CD4-positive, alpha-beta T cell treated with Interleukin-17A for 1 hour (primary cell): ENCODE results near the gene GPALPP1.

Experiments used
- DNase-seq: peaks from one replicate; pipeline ENCODE4 v3.0.0-alpha.2; 2020

Gene GPALPP1

GRCh38 chr13:45064889-45065288, 75.6 kb downstream of the GPALPP1 start:
- no peak for DNase-seq

- no peak for DNase-seq
Observed at GRCh38 chr13:45068036-45069001, 79.0 kb downstream of the GPALPP1 start.

DNA sequence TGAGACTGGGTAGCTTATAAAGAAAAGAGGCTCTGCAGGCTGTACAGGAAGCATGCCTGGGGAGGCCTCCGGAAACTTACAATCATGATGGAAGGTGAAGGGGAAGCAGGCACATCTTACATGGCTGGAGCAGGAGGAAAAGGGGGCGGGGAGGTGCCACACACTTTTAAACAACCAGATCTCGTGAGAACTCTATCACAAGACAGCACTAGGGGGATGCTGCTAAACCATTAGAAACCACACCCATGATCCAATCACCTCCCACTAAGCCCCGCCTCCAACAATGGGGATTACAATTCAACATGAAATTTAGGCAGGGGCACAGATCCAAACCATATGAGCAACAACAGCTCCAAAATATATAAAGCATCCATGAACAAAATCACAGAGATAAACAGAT, 84.5 kb downstream of the GPALPP1 start:
- DNase-seq = no peak

DNA sequence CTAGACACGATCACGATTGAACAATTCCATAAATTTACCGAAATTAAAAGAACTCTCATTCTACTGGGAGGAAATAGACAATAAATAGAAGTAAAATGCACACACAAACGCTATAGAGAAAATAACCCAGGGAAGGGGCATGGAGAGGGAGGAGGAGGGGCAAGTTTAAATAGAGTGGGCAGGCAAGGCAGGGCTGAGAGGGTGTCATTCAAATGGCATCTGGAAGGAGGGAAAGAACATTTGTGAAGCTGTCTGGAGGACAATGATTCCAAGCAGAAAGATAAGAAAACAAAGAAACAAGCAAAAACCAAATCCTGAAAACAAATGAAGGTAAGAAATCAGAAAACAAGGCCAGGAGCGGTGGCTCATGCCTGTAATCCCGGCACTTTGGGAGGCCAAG, 85.4 kb downstream of the GPALPP1 start:
- DNase-seq = no peak

GRCh38 chr13:45078003-45078402, 88.7 kb downstream of the GPALPP1 start:
- DNase-seq = no peak
